Heart left ventricle (tissue), 16 donors: Measurements from ENCODE around the gene FOXP1. TPM values are rescaled to one million over a fixed set of nuclear protein-coding genes. Genes with fewer than 3 reads are reported as not detected.

Experiments
- ATAC-seq, 4 donors: fragments of 200-7000 bp; cut with Tn5 transposase; one replicate each; pipeline ENCODE4 v1.9.1; 2020 to 2022; ENCODE audit warnings: moderate library complexity in 4 of 4, mild to moderate bottlenecking in 3 of 4, moderate number of reproducible peaks in 1 of 4
- DNase-seq, 5 donors: peaks; one replicate each; pipeline ENCODE4 v3.0.0-alpha.2; 2020
- H3K27ac ChIP-seq, 12 donors: fragments of 200-600 bp; sonication (generic) in 4 of 12; one replicate each; pipeline versions ENCODE4 v1.5.0 to v1.8.0; 2016 to 2022; ENCODE audit warnings: mild to moderate bottlenecking in 2 of 12
- H3K27me3 ChIP-seq, 9 donors: fragments of 200-600 bp; sonication (generic) in 2 of 9; one replicate each; pipeline versions ENCODE4 v1.5.1 to v1.8.0; 2016 to 2022; ENCODE audit warnings: mild to moderate bottlenecking in 3 of 9
- H3K36me3 ChIP-seq, 9 donors: fragments of 200-600 bp; sonication (generic) in 2 of 9; one replicate each; pipeline versions ENCODE4 v1.5.0 to v1.8.0; 2018 to 2022; ENCODE audit warnings: mild to moderate bottlenecking in 2 of 9
- H3K4me1 ChIP-seq, 12 donors: fragments of 200-600 bp; sonication (generic) in 4 of 12; one replicate each; pipeline versions ENCODE4 v1.5.0 to v1.8.0; 2016 to 2022; ENCODE audit warnings: mild to moderate bottlenecking in 3 of 12
- H3K4me3 ChIP-seq, 12 donors: fragments of 200-600 bp; sonication (generic) in 4 of 12; one replicate each; pipeline versions ENCODE4 v1.5.0 to v1.8.0; 2017 to 2022; ENCODE audit warnings: mild to moderate bottlenecking in 9 of 12, moderate library complexity in 4 of 12
- H3K9me3 ChIP-seq, 12 donors: fragments of 200-600 bp; sonication (generic) in 4 of 12; one replicate each; pipeline versions ENCODE4 v1.5.0 to v1.8.0; 2016 to 2022; ENCODE audit warnings: mild to moderate bottlenecking in 1 of 12
- CTCF ChIP-seq, 12 donors: fragments of 200-600 bp; sonication (generic) in 4 of 12; IDR thresholded peaks; one replicate each; pipeline versions ENCODE4 v1.5.0 to v1.8.0; 2018 to 2022; ENCODE audit warnings: antibody characterized with exemption in 12 of 12, mild to moderate bottlenecking in 5 of 12
- POLR2A ChIP-seq, 2 donors: fragments of 450-650 bp; IDR thresholded peaks; one replicate each; pipeline ENCODE4 v1.6.1; 2017; ENCODE audit warnings: antibody characterized with exemption in 2 of 2, mild to moderate bottlenecking in 2 of 2, moderate library complexity in 2 of 2
- WGBS, 4 donors: extraction: QIAGEN DNeasy Blood & Tissue Kit in 2 of 4; methylation state at CpG; one replicate each; pipeline versions ENCODE4 v1.1.5 to v1.1.7; 2013 to 2018; 5-methylcytosine and 5-hydroxymethylcytosine counted together
- intact Hi-C, 10 donors: fragments of 100-400 bp; cut with DNase I; formaldehyde crosslinking; loops; one replicate each; pipeline versions ENCODE4 v1.11.1 to v1.14.2; 2022
- polyA plus RNA-seq, 2 donors: library from polyadenylated mRNA; stranded (reverse); fragments of 200-250 nt; gene quantifications; one replicate each; pipeline ENCODE4 v1.2.3, GENCODE V29; 2013
- total RNA-seq, 9 donors: library from RNA; depleted of rRNA in 2 of 9; stranded (reverse); fragments of >200 nt in 2 of 9; fragmentation: NEBNext Ultra II Directional in 3 of 9; extraction: Animal tissue kit (Norgen Biotek cat#: 25700) in 3 of 9; gene quantifications; one replicate each; pipeline versions ENCODE4 v1.1.0 to v1.2.4, GENCODE V29; 2016 to 2023
- donor health status: ischemic (EF 13 %, LVEDD 7.1; RV severe dilation, severe dysfunction).
- donor health status: healthy with polysubstance abuse.
- donor health status: DM: no; HTN: yes; CAD: no.
- donor health status: DM: no; HTN: no; CAD: no.
- donor health status: ischemic (EF 25% LVEDD 6.9; RV normal size, moderate dysfunction).
- donor health status: ischemic (EF 25% LVEDD 5.7; RV mildly dilated, moderate dysfunction).
- donor health status: healthy.
- donor health status: DM: yes; HTN: yes; CAD: no.
- donor health status: ischemic (EF 35%, LVEDD 5.7; RV mildly dilated, moderate dysfunction).
- donor health status: nonischemic (EF 11% LVEDD 7.7; RV severe dilation, severe dysfunction).
- donor health status: DM: yes; HTN: yes; CAD: no.
- donor health status: PGD.
- donor health status: ischemic (EF 29% LVEDD 5.4; RV normal size, mild dysfunction).
- donor health status: nonischemic (EF 23%, LVEDD 6.1; RV moderate dilation, normal function).

Gene FOXP1
- total and polyA plus RNA-seq, 11 donors = 14.9 to 67.8 (median 41.1) TPM

GRCh38 chr3:71510510-71510909 lies 73.0 kb downstream of the FOXP1 start:
- DNase-seq = no peak
- Histone ChIP-seq H3K27ac (no peak overlapping the region), H3K9me3 (peaks cover 0 to 4% (median 0%) of the 10 kb centered on the region in 12 donors), H3K4me3 (no peak overlapping the region), H3K4me1 (peaks cover 0 to 37% (median 6%) of the 10 kb centered on the region in 12 donors), H3K27me3 (no peaks in the 10 kb centered on the region), H3K36me3 (no peaks in the 10 kb centered on the region)
- intact Hi-C loops = loop anchor here in 1 of 10 donors (10.0 kb wide), 1 partner anchor 64 kb away; no protein-coding TSS in a partner anchor
- TF ChIP-seq CTCF (IDR thresholded peaks at IDR 0.05) (no peak), POLR2A (IDR thresholded peaks at IDR 0.05) (no peak)
- ATAC-seq = peak in 1 of 4 donors; percentile 29
- 62 to 74% (median 67%) methylated on average over 3 of the region's 3 CpGs for WGBS, 4 donors

GRCh38 chr3:71509066-71509465 lies 74.5 kb downstream of the FOXP1 start:
- intact Hi-C loops = no loop called here
- H3K36me3 ChIP-seq = no peaks in the 10 kb centered on the region
- TF ChIP-seq CTCF (IDR thresholded peaks at IDR 0.05) (no peak), POLR2A (IDR thresholded peaks at IDR 0.05) (no peak)
- no peak overlapping the region for H3K27ac ChIP-seq
- WGBS, 4 donors = 92 to 95% (median 93%) methylated on average over 3 of the region's 3 CpGs
- no peak overlapping the region for H3K4me3 ChIP-seq
- H3K4me1 ChIP-seq = peaks cover 0 to 34% (median 8%) of the 10 kb centered on the region in 12 donors
- DNase-seq (no peak), ATAC-seq (no peak)
- H3K27me3 ChIP-seq = no peaks in the 10 kb centered on the region
- H3K9me3 ChIP-seq = peaks cover 0 to 4% (median 0%) of the 10 kb centered on the region in 12 donors

GRCh38 chr3:71505767-71506350 lies 77.7 kb downstream of the FOXP1 start:
- no peaks in the 10 kb centered on the region for H3K36me3 ChIP-seq
- H3K27me3 ChIP-seq = no peaks in the 10 kb centered on the region
- no peak for DNase-seq
- no peak for ATAC-seq
- peaks cover 0 to 13% (median 3%) of the 10 kb centered on the region in 12 donors for H3K4me1 ChIP-seq
- 86 to 93% (median 91%) methylated on average over 10 of the region's 10 CpGs for WGBS, 4 donors
- H3K9me3 ChIP-seq = no peaks in the 10 kb centered on the region
- no peak for TF ChIP-seq CTCF (IDR thresholded peaks at IDR 0.05)
- TF ChIP-seq POLR2A (IDR thresholded peaks at IDR 0.05) = no peak
- no peak overlapping the region for H3K4me3 ChIP-seq
- H3K27ac ChIP-seq = no peak overlapping the region
- intact Hi-C loops = no loop called here

- H3K27ac ChIP-seq = no peak overlapping the region
- no peaks in the 10 kb centered on the region for H3K36me3 ChIP-seq
- no peak overlapping the region for H3K4me3 ChIP-seq
- H3K9me3 ChIP-seq = no peaks in the 10 kb centered on the region
- no peaks in the 10 kb centered on the region for H3K27me3 ChIP-seq
- peak in 1 of 4 donors; percentile 33 for ATAC-seq
- TF ChIP-seq CTCF (IDR thresholded peaks at IDR 0.05) = no peak
- no peak for TF ChIP-seq POLR2A (IDR thresholded peaks at IDR 0.05)
- intact Hi-C loops = no loop called here
- WGBS, 4 donors = 79 to 82% (median 80%) methylated on average over 15 of the region's 15 CpGs
- peak in 1 of 5 donors; percentile 35 for DNase-seq
- H3K4me1 ChIP-seq = peaks cover 0 to 7% (median 4%) of the 10 kb centered on the region in 12 donors
Measured at GRCh38 chr3:71504250-71505036, 79.1 kb downstream of the FOXP1 start.
